Measurements from ENCODE around the gene OR2T33. TPM values are rescaled to one million over a fixed set of nuclear protein-coding genes. Genes with fewer than 3 reads are reported as not detected.

The OR2T33 gene
- total RNA-seq, 1 experiment from 2014 or later = not detected

DNA sequence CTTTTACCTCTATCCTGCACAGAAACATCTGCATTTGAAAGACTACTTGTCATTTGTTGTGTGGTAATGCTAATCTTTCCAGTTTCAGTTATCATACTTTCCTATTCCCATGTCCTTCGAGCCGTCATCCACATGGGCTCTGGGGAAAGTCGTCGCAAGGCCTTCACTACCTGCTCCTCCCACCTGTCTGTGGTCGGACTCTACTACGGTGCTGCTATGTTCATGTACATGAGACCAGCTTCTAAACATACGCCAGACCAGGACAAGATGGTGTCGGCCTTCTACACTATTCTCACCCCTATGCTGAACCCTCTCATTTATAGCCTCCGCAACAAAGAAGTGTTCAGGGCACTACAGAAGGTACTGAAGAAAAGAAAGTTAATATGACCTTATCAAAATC lies 38.3 kb downstream of the OR2T33 start:
- H3K4me3 ChIP-seq (ENCODE audit: low read depth in 2 of 2, low read length in 2 of 2) = no peak overlapping the region
- no peaks in the 10 kb centered on the region for H3K27me3 ChIP-seq (ENCODE audit: control insufficient read depth, insufficient read depth, low read length)
- H3K9me3 ChIP-seq (ENCODE audit: control insufficient read depth, insufficient read depth, low read depth, low read length) = no peaks in the 10 kb centered on the region
- TF ChIP-seq SIN3A (IDR thresholded peaks at IDR 0.05; ENCODE audit: borderline replicate concordance, insufficient read depth, low read depth, low read length) (no peak), POLR2AphosphoS5 (IDR thresholded peaks at IDR 0.05; ENCODE audit: low read depth, low read length) (no peak), TCF7L2 (IDR thresholded peaks at IDR 0.05; ENCODE audit: low read depth, low read length) (no peak)
- TF ChIP-seq, protein P1, sequence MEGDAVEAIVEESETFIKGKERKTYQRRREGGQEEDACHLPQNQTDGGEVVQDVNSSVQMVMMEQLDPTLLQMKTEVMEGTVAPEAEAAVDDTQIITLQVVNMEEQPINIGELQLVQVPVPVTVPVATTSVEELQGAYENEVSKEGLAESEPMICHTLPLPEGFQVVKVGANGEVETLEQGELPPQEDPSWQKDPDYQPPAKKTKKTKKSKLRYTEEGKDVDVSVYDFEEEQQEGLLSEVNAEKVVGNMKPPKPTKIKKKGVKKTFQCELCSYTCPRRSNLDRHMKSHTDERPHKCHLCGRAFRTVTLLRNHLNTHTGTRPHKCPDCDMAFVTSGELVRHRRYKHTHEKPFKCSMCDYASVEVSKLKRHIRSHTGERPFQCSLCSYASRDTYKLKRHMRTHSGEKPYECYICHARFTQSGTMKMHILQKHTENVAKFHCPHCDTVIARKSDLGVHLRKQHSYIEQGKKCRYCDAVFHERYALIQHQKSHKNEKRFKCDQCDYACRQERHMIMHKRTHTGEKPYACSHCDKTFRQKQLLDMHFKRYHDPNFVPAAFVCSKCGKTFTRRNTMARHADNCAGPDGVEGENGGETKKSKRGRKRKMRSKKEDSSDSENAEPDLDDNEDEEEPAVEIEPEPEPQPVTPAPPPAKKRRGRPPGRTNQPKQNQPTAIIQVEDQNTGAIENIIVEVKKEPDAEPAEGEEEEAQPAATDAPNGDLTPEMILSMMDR (IDR thresholded peaks at IDR 0.05) = no peak
- TF ChIP-seq, protein P2, sequence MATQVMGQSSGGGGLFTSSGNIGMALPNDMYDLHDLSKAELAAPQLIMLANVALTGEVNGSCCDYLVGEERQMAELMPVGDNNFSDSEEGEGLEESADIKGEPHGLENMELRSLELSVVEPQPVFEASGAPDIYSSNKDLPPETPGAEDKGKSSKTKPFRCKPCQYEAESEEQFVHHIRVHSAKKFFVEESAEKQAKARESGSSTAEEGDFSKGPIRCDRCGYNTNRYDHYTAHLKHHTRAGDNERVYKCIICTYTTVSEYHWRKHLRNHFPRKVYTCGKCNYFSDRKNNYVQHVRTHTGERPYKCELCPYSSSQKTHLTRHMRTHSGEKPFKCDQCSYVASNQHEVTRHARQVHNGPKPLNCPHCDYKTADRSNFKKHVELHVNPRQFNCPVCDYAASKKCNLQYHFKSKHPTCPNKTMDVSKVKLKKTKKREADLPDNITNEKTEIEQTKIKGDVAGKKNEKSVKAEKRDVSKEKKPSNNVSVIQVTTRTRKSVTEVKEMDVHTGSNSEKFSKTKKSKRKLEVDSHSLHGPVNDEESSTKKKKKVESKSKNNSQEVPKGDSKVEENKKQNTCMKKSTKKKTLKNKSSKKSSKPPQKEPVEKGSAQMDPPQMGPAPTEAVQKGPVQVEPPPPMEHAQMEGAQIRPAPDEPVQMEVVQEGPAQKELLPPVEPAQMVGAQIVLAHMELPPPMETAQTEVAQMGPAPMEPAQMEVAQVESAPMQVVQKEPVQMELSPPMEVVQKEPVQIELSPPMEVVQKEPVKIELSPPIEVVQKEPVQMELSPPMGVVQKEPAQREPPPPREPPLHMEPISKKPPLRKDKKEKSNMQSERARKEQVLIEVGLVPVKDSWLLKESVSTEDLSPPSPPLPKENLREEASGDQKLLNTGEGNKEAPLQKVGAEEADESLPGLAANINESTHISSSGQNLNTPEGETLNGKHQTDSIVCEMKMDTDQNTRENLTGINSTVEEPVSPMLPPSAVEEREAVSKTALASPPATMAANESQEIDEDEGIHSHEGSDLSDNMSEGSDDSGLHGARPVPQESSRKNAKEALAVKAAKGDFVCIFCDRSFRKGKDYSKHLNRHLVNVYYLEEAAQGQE (IDR thresholded peaks at IDR 0.05; ENCODE audit: insufficient read depth in 1 of 2, low read depth in 2 of 2, low read length in 1 of 2) = no peak
- H3K27ac ChIP-seq (ENCODE audit: low read length) = no peak overlapping the region
- ChIA-PET POLR2A (no interaction called here), CTCF (no interaction called here)
- no peaks in the 10 kb centered on the region for H3K4me1 ChIP-seq (ENCODE audit: control insufficient read depth, insufficient read depth, low read length)
- no peaks in the 10 kb centered on the region for H3K36me3 ChIP-seq (ENCODE audit: control insufficient read depth, insufficient read depth, low read length)
- in situ Hi-C loops (cut with HindIII; ENCODE audit: low pct_unique_long_range_greater_than_20kb, low sequenced_read_pairs) (no loop called here), intact Hi-C loops (cut with micrococcal nuclease; ENCODE audit: unreplicated experiment) (loop anchor here (10.0 kb wide), 1 partner anchor 555 kb away; no protein-coding TSS in a partner anchor)
- ATAC-seq (no peak), DNase-seq (ENCODE audit: low read depth, low spot score) (no peak)
- BruUV-seq (replicated peaks) = no TSS peak

DNA sequence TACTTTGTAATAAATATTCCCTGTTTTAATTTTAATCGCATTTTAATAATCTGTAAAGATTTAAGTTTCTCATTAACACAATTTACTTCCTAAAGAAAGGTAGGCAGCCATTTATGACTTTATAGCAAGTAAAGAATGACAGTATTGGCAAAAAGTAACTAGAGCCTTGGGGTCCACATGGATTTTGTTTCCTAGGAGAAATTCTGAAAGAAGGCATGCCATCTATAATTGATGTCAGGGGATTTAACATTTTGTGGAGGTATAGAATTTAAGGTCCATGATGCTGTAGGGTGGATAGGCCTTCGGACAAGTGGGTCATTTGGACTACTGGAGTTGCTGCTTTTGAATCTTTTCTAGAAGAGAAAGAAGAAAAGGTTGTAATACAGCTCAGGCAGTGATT lies 46.7 kb downstream of the OR2T33 start, which contains the start of gene OR2M4:
TSS of gene OR2M4 (plus strand) at position 301 of the 400 bp plus-strand sequence. CDS start 7,512 bp downstream, outside the sequence.
- in situ Hi-C loops (cut with HindIII; ENCODE audit: low pct_unique_long_range_greater_than_20kb, low sequenced_read_pairs) (no loop called here), intact Hi-C loops (cut with micrococcal nuclease; ENCODE audit: unreplicated experiment) (loop anchor here (10.0 kb wide), 1 partner anchor 546 kb away; no protein-coding TSS in a partner anchor)
- ATAC-seq (no peak), DNase-seq (ENCODE audit: low read depth, low spot score) (no peak)
- TF ChIP-seq, protein P1 (IDR thresholded peaks at IDR 0.05) = no peak
- TF ChIP-seq POLR2AphosphoS5 (IDR thresholded peaks at IDR 0.05; ENCODE audit: low read depth, low read length) (no peak), TCF7L2 (IDR thresholded peaks at IDR 0.05; ENCODE audit: low read depth, low read length) (no peak), SIN3A (IDR thresholded peaks at IDR 0.05; ENCODE audit: borderline replicate concordance, insufficient read depth, low read depth, low read length) (no peak)
- TF ChIP-seq, protein P2 (IDR thresholded peaks at IDR 0.05; ENCODE audit: insufficient read depth in 1 of 2, low read depth in 2 of 2, low read length in 1 of 2) = no peak
- Histone ChIP-seq H3K27ac (ENCODE audit: low read length) (no peak within 1 kb of the TSS), H3K36me3 (ENCODE audit: control insufficient read depth, insufficient read depth, low read length) (no peaks in the 10 kb centered on the region), H3K9me3 (ENCODE audit: control insufficient read depth, insufficient read depth, low read depth, low read length) (no peaks in the 10 kb centered on the region), H3K27me3 (ENCODE audit: control insufficient read depth, insufficient read depth, low read length) (no peaks in the 10 kb centered on the region), H3K4me3 (ENCODE audit: low read depth in 2 of 2, low read length in 2 of 2) (no peak within 1 kb of the TSS), H3K4me1 (ENCODE audit: control insufficient read depth, insufficient read depth, low read length) (no peaks in the 10 kb centered on the region)
- BruUV-seq (replicated peaks) = no TSS peak
- ChIA-PET POLR2A (no interaction called here), CTCF (no interaction called here)
